ENCODE data around the gene ILDR1.

DNA sequence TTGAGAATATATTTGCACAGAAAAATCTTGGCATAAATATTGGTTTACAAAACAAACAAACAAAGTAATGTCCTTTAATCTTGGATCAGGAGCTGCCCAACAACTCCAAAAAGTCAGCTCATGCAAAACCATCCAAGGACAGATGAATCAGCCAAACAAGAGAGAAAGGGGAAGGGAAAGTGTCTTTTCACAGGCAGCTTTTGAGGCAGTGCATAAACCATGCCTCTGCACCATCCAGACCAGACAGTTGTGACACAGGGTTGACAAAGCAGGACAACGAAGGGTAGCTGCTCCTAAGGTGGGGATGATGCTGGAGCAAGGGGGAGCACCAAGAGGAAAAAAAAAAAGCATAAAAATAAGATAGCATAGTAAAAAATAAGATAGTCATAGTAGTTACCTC is 41.9 kb upstream of the ILDR1 start:
- no peak for TF ChIP-seq POLR2A (IDR thresholded peaks at IDR 0.05)
- TF ChIP-seq CTCF (IDR thresholded peaks at IDR 0.05) = no peak

Data from thyroid gland (tissue), 4 donors.